Stimulated activated CD4-positive, alpha-beta T cell treated with anti-CD3 and anti-CD28 coated beads, TNF-alpha, amount 100 ng/mL, for 1 hour (primary cell): Measurements from ENCODE around the gene ADAMTS17.

Experiments
- DNase-seq, 3 donors: peaks; one replicate each; pipeline ENCODE4 v3.0.0-alpha.2; 2020; ENCODE audit warnings: low read depth in 3 of 3, low spot score in 1 of 3

The ADAMTS17 gene

DNA sequence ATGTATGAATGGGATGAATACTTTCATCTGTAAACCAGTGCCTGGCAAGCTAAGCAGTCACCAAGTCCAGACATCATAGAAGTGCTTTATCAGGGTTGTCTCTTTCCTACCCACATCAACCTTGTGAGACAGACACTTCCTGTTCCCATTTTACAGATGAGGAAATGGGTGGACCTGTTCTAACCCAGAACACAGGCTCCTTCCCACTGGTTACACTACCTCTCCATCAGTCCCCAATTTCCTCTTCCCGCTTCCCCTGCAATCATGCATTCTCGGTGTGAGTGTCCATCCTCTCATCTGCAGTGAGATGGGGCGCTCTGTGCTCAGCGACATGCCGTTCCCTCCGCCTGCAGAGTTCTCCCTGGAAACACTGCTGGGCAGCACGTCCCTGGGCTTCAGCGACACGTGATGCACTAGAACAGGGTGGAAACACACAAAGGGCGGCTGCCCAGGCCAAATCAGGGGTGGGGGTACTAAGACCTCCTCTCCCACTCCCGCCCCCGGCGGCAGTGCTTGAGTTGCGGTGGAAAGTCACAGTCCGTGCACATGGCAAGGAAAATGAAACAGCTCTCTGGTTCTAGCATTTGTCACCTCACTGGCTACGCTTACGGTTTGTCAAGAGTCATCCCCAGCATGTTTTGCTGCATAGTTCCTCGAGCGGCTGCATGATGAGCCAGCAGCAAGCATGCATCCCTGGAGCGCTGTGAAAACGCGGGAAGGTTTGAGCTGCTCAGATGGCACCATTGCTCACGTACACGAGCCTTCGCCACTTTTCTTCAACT, 201.1 kb downstream of the ADAMTS17 start:
- no peak for DNase-seq

- no peak for DNase-seq
Observed at GRCh38 chr15:100134586-100134985, 207.2 kb downstream of the ADAMTS17 start.

GRCh38 chr15:100134089-100134583, 207.6 kb downstream of the ADAMTS17 start:
- no peak for DNase-seq

GRCh38 chr15:100133001-100133400, 208.8 kb downstream of the ADAMTS17 start:
- no peak for DNase-seq

DNA sequence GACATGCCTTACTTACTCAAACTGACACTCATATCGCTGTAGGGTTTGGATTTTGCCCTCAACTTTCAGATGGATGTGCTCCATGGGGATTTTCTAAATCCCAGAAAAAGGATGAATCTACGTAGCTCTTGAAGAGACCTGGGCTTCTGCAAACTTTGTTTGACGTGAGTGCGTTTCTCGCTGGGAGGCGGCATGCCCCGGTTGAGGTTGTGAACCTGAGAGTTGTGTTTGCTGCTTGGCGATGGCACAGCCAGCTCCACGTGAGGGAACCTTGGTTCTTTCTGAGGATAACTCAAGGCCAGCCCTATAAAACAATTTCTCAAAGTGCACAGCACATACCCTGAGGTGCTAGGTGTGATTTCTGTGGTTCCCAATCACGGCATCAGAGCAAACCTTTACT, 209.5 kb downstream of the ADAMTS17 start:
- no peak for DNase-seq

DNA sequence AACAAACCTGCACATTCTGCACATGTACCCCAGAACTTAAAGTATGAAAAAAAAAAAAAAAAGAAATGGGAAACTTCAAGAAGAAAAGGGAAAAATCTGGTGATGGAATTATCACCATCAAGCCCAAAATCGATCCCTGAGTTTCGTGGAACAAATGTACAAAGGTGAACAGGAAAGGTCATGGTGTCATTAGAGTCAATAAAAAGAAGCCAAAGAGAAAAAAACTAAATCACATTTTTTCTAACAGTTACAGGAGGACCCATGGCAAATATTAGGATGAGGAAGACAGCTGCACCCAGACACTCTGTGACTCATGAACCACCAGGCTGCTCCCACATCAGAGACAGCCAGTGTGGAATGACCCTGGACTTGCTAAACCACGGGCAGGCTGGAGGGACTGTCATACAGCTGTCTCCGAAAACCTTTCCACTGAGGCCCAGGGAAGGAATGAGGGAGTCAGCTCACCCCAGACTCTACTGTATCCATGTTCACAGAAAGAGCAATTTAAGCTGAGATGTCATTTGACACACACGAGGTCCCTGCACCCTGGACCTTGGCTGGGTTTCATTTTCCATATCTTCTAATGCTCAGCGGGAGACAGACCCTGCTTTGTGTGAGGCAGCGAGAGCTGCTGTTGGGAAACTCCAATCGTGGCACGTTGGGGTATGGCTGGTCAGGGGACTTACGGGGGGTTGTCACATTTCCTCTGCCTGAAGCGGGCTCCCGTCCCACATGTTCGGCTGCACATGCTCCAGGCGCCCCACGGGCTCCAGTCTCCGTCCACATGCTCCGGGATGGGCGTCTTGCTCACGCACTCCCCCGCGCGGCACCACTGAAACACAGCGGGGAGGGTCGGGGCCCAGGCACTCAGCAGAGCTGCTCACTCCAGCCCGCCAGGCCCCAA, 210.2 kb downstream of the ADAMTS17 start:
- DNase-seq = peak in 1 of 3 donors; percentile 24

DNA sequence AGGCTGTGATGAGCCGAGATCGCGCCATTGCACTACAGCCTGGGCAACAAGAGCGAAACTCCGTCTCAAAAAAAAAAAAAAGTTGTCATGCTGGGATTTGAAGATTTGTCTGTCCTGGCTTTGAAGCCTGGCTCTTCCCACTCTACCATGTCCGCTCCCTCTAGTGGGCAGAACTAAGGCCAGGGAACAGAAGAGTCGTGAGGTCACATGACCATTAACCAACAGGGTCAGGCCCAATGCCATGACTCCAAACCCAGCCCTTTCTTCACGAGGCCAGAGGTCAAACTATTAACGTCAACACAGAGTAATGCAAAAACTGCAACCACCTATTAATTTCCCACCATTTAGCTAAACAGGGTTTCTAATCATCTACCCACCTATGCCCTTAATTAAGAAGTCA, 212.1 kb downstream of the ADAMTS17 start:
- DNase-seq = no peak

GRCh38 chr15:100125401-100126191, 216.2 kb downstream of the ADAMTS17 start:
- DNase-seq = no peak

- DNase-seq = no peak
Observed at GRCh38 chr15:100124936-100125335, 216.8 kb downstream of the ADAMTS17 start.

DNA sequence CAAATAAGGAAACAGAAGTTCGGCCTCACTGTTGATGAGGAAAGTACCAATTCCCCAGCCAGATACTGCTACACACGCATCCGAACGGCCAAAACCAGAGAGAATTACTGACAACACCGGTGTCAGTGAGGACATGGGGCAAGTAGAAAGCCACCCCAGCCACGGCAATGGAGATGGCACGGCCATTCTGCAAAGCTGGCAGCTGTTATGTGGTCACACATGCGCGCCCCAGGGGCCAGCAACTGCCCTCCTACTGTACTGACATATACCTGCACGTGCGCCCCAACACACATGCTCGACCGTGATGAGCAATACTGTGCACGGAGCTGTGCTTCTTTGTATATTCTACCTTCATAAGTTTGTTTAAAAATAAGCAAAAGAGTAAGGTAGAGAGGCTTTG, 217.4 kb downstream of the ADAMTS17 start:
- no peak for DNase-seq

DNA sequence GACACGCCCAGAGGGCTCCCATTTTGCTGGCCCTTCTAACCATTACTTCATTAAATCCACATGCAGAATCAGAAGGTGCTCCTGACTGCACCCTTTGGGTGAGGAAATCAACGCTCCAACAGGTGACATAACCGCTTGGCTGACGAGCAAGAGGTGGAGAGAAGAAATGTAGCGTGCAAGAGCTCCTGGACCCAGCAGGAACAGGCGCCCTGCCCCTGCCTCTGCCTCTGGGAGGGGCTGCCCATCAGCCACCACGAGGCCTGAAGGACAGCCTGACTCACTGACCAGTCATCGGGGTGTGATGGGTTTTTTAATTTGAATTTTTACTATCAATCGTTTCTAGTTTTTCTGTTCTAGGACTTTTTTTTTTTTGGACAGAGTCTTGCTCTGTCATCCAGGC, 218.2 kb downstream of the ADAMTS17 start:
- DNase-seq = no peak

GRCh38 chr15:100121285-100121684, 220.5 kb downstream of the ADAMTS17 start:
- no peak for DNase-seq

GRCh38 chr15:100120111-100120510, 221.7 kb downstream of the ADAMTS17 start:
- no peak for DNase-seq

DNA sequence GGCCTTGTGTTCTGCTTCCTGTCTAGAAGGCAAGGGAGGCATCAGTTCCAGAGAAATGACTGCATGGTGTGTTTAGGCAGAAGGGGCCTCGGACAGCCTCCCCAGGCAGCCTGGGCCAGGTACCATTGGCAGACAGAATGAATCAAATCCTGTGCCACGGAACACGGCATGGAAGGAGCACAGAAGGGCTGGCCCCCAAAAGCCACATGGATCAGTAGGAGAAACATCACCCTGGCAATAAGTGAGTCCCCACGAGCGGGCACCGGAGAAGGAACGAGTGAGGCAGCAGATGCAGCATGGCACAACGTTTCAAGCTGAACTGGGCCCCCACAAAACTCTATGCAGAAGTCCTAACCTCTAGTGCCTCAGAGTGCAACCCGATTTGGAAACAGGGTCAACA, 223.2 kb downstream of the ADAMTS17 start:
- no peak for DNase-seq

- DNase-seq = no peak
Observed at GRCh38 chr15:100116416-100117190, 225.2 kb downstream of the ADAMTS17 start.

GRCh38 chr15:100115711-100116090, 226.1 kb downstream of the ADAMTS17 start:
- no peak for DNase-seq

DNA sequence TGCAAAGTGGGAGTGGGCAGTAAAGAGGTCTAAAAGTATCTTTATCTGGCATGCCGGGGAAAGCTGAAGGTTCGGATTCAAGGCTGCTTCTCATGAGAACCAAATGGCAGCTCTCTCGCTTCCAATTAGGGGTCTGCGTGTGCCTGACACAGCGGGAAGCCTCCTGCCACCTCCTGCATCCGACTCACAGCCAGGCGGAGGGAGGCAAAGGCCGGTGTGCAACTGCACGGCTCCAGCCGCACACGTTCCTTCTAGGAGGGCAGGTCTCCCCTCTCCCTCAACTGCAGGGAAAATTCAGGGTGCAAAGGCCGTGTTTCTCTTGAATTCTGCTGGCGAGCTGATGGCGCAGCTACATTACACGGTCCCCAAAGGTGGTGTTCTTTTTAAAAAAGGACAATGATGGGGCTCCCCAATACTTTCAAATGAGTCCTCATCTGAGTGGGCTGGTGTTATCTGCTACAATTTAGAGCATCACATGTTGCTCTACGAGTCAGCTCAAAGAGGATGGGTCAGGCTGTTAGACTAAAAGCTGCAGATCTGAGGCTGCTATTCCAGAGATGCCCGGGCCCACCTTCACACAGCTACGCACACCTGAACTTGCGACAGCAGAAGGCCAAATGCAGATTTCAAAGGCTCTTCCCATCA, 226.6 kb downstream of the ADAMTS17 start:
- DNase-seq = no peak

GRCh38 chr15:100114571-100114970, 227.2 kb downstream of the ADAMTS17 start:
- no peak for DNase-seq

- DNase-seq = no peak
Observed at GRCh38 chr15:100114100-100114499, 227.7 kb downstream of the ADAMTS17 start.
